ENCODE data around the gene TSPOAP1.

TSPOAP1 gene

GRCh38 chr17:58307468-58308172, 21.0 kb downstream of the TSPOAP1 start:
- in situ Hi-C loops (cut with HindIII; ENCODE audit: low sequenced_read_pairs), result no loop called here

GRCh38 chr17:58306131-58306951, 22.3 kb downstream of the TSPOAP1 start:
- in situ Hi-C loops (cut with HindIII; ENCODE audit: low sequenced_read_pairs), result no loop called here

- in situ Hi-C loops (cut with HindIII; ENCODE audit: low sequenced_read_pairs), result no loop called here
Observed at GRCh38 chr17:58305626-58306025, 23.0 kb downstream of the TSPOAP1 start.

GRCh38 chr17:58304750-58305486, 23.7 kb downstream of the TSPOAP1 start:
- in situ Hi-C loops (cut with HindIII; ENCODE audit: low sequenced_read_pairs), result no loop called here

GRCh38 chr17:58303971-58304749, 24.4 kb downstream of the TSPOAP1 start:
- in situ Hi-C loops (cut with HindIII; ENCODE audit: low sequenced_read_pairs), result no loop called here

- in situ Hi-C loops (cut with HindIII; ENCODE audit: low sequenced_read_pairs), result no loop called here
Observed at GRCh38 chr17:58302919-58303585, 25.5 kb downstream of the TSPOAP1 start.

- in situ Hi-C loops (cut with HindIII; ENCODE audit: low sequenced_read_pairs), result no loop called here
Observed at GRCh38 chr17:58302171-58302918, 26.2 kb downstream of the TSPOAP1 start.

GRCh38 chr17:58301504-58302150, 27.0 kb downstream of the TSPOAP1 start:
- in situ Hi-C loops (cut with HindIII; ENCODE audit: low sequenced_read_pairs), result no loop called here

GRCh38 chr17:58300336-58300735, 28.3 kb downstream of the TSPOAP1 start:
- in situ Hi-C loops (cut with HindIII; ENCODE audit: low sequenced_read_pairs), result no loop called here

- in situ Hi-C loops (cut with HindIII; ENCODE audit: low sequenced_read_pairs), result no loop called here
Observed at GRCh38 chr17:58294034-58294433, 34.6 kb downstream of the TSPOAP1 start.

- in situ Hi-C loops (cut with HindIII; ENCODE audit: low sequenced_read_pairs), result no loop called here
Observed at GRCh38 chr17:58291246-58291645, 37.3 kb downstream of the TSPOAP1 start.

- in situ Hi-C loops (cut with HindIII; ENCODE audit: low sequenced_read_pairs), result no loop called here
Observed at GRCh38 chr17:58289869-58290268, 38.7 kb downstream of the TSPOAP1 start.

GRCh38 chr17:58285422-58285810, 43.2 kb downstream of the TSPOAP1 start:
- in situ Hi-C loops (cut with HindIII; ENCODE audit: low sequenced_read_pairs), result no loop called here

- in situ Hi-C loops (cut with HindIII; ENCODE audit: low sequenced_read_pairs), result no loop called here
Observed at GRCh38 chr17:58284613-58285421, 43.8 kb downstream of the TSPOAP1 start.

GRCh38 chr17:58283674-58284612, 44.7 kb downstream of the TSPOAP1 start:
- in situ Hi-C loops (cut with HindIII; ENCODE audit: low sequenced_read_pairs), result no loop called here

GRCh38 chr17:58282442-58282841, 46.2 kb downstream of the TSPOAP1 start:
- in situ Hi-C loops (cut with HindIII; ENCODE audit: low sequenced_read_pairs), result no loop called here

GRCh38 chr17:58281511-58282011, 47.0 kb downstream of the TSPOAP1 start:
- in situ Hi-C loops (cut with HindIII; ENCODE audit: low sequenced_read_pairs), result no loop called here
